ENCODE data around the gene EMC10.

The EMC10 gene

GRCh38 chr19:50518091-50519005, 42.0 kb downstream of the EMC10 start:
- Histone ChIP-seq H3K4me2 (ENCODE audit: low read depth, low read length) (no peak overlapping the region), H3K27me3 (replicated peaks; ENCODE audit: insufficient read depth, low read length) (peaks cover 26% of the 10 kb centered on the region), H3K4me1 (ENCODE audit: low read length) (no peaks in the 10 kb centered on the region), H3K27ac (ENCODE audit: low read length) (no peak overlapping the region), H2AFZ (ENCODE audit: low read length) (no peak overlapping the region), H3F3A (ENCODE audit: insufficient read depth, low read length) (no peaks in the 10 kb centered on the region), H3K79me2 (ENCODE audit: low read length) (no peaks in the 10 kb centered on the region), H3K9ac (ENCODE audit: low read length) (no peak overlapping the region), H3K36me3 (replicated peaks; ENCODE audit: insufficient read depth, low read length) (no peaks in the 10 kb centered on the region), H3K4me3 (ENCODE audit: low read length) (no peak overlapping the region), H3K9me3 (replicated peaks; ENCODE audit: insufficient read depth, low read length) (no peaks in the 10 kb centered on the region), H4K20me1 (ENCODE audit: insufficient read depth, low read length) (no peaks in the 10 kb centered on the region), H3K9me2 (replicated peaks; ENCODE audit: insufficient read depth, low read length) (no peaks in the 10 kb centered on the region)
- TF ChIP-seq CTCF (IDR thresholded peaks at IDR 0.05; ENCODE audit: low read length) = peak; percentile 42
- no peak for TF ChIP-seq EZH2 (optimal IDR thresholded peaks at IDR 0.05; ENCODE audit: low read depth, low read length)
- TF ChIP-seq EZH2phosphoT487 (IDR thresholded peaks at IDR 0.05; ENCODE audit: low read length) = no peak
- DNase-seq = no peak

GRCh38 chr19:50519006-50519575, 42.8 kb downstream of the EMC10 start:
- Histone ChIP-seq H4K20me1 (ENCODE audit: insufficient read depth, low read length) (no peaks in the 10 kb centered on the region), H3K9me2 (replicated peaks; ENCODE audit: insufficient read depth, low read length) (no peaks in the 10 kb centered on the region), H3F3A (ENCODE audit: insufficient read depth, low read length) (no peaks in the 10 kb centered on the region), H3K4me2 (ENCODE audit: low read depth, low read length) (no peak overlapping the region), H3K36me3 (replicated peaks; ENCODE audit: insufficient read depth, low read length) (no peaks in the 10 kb centered on the region), H3K27me3 (replicated peaks; ENCODE audit: insufficient read depth, low read length) (peaks cover 33% of the 10 kb centered on the region), H3K4me1 (ENCODE audit: low read length) (no peaks in the 10 kb centered on the region), H3K9me3 (replicated peaks; ENCODE audit: insufficient read depth, low read length) (no peaks in the 10 kb centered on the region), H3K27ac (ENCODE audit: low read length) (no peak overlapping the region), H3K79me2 (ENCODE audit: low read length) (no peaks in the 10 kb centered on the region), H2AFZ (ENCODE audit: low read length) (no peak overlapping the region), H3K9ac (ENCODE audit: low read length) (no peak overlapping the region), H3K4me3 (ENCODE audit: low read length) (no peak overlapping the region)
- TF ChIP-seq EZH2phosphoT487 (IDR thresholded peaks at IDR 0.05; ENCODE audit: low read length) (no peak), EZH2 (optimal IDR thresholded peaks at IDR 0.05; ENCODE audit: low read depth, low read length) (no peak), CTCF (IDR thresholded peaks at IDR 0.05; ENCODE audit: low read length) (no peak)
- no peak for DNase-seq

GRCh38 chr19:50520822-50521465, 44.6 kb downstream of the EMC10 start:
- no peaks in the 10 kb centered on the region for H3K9me3 ChIP-seq (replicated peaks; ENCODE audit: insufficient read depth, low read length)
- H3F3A ChIP-seq (ENCODE audit: insufficient read depth, low read length) = no peaks in the 10 kb centered on the region

More at GRCh38 chr19:50520822-50521465, 44.6 kb downstream of the EMC10 start:
- no peaks in the 10 kb centered on the region for H3K4me1 ChIP-seq (ENCODE audit: low read length)
- H3K36me3 ChIP-seq (replicated peaks; ENCODE audit: insufficient read depth, low read length) = no peaks in the 10 kb centered on the region
- H3K9ac ChIP-seq (ENCODE audit: low read length) = no peak overlapping the region
- DNase-seq = no peak
- no peak overlapping the region for H3K4me2 ChIP-seq (ENCODE audit: low read depth, low read length)
- H3K4me3 ChIP-seq (ENCODE audit: low read length) = no peak overlapping the region
- peaks cover 49% of the 10 kb centered on the region for H3K27me3 ChIP-seq (replicated peaks; ENCODE audit: insufficient read depth, low read length)
- TF ChIP-seq CTCF (IDR thresholded peaks at IDR 0.05; ENCODE audit: low read length) (no peak), EZH2phosphoT487 (IDR thresholded peaks at IDR 0.05; ENCODE audit: low read length) (no peak)
- H2AFZ ChIP-seq (ENCODE audit: low read length) = no peak overlapping the region
- H3K79me2 ChIP-seq (ENCODE audit: low read length) = no peaks in the 10 kb centered on the region
- no peaks in the 10 kb centered on the region for H4K20me1 ChIP-seq (ENCODE audit: insufficient read depth, low read length)
- no peaks in the 10 kb centered on the region for H3K9me2 ChIP-seq (replicated peaks; ENCODE audit: insufficient read depth, low read length)
- H3K27ac ChIP-seq (ENCODE audit: low read length) = no peak overlapping the region
